ENCODE data around the gene HTR6.

GRCh38 chr1:19728413-19729145, 63.9 kb downstream of the HTR6 start:
- no peak for TF ChIP-seq SP1 (IDR thresholded peaks at IDR 0.05)
- no peak for TF ChIP-seq BHLHE40 (IDR thresholded peaks at IDR 0.05; ENCODE audit: borderline replicate concordance)
- TF ChIP-seq FOXK2 (IDR thresholded peaks at IDR 0.05), result no peak
- no peak for TF ChIP-seq NFRKB (IDR thresholded peaks at IDR 0.05)
- no peak for TF ChIP-seq PKNOX1 (IDR thresholded peaks at IDR 0.05)
